MCF 10A (cell line): ENCODE results near the gene ZBTB47. TPM values are rescaled to one million over a fixed set of nuclear protein-coding genes. Genes with fewer than 3 reads are reported as not detected.

Experiments used
- BruUV-seq: library from RNA; stranded (reverse); fragments of 400-500 nt; replicated peaks from 2 replicates; lab custom pipeline; 2021; lab: Mats Ljungman, UMichigan
- CTCF ChIA-PET: fragments of 300-600 bp; sonication (Branson Sonifier 250); formaldehyde crosslinking; extraction: SDS; loops from one replicate; lab custom pipeline; 2021; ENCODE audit warnings: antibody characterized with exemption, inconsistent platforms; lab: Yijun Ruan, JAX
- POLR2A ChIA-PET: fragments of 300-600, 350-650 bp; sonication (Branson Sonifier 250); formaldehyde crosslinking; extraction: SDS; loops from one replicate; lab custom pipeline; 2020; ENCODE audit warnings: antibody characterized with exemption, inconsistent platforms; lab: Yijun Ruan, JAX
- DNase-seq: peaks from one replicate; pipeline ENCODE4 v3.0.0-alpha.2; 2018; ENCODE audit not compliant: unreplicated experiment
- H3K27ac Mint-ChIP-seq: one replicate; pipeline ENCODE4 v1.8.0; 2022; ENCODE audit warnings: mild to moderate bottlenecking, low read depth, mixed read lengths; ENCODE audit not compliant: unreplicated experiment
- H3K27me3 Mint-ChIP-seq: one replicate; pipeline ENCODE4 v1.8.0; 2022; ENCODE audit warnings: mixed read lengths; ENCODE audit not compliant: insufficient read depth, unreplicated experiment
- H3K36me3 Mint-ChIP-seq: one replicate; pipeline ENCODE4 v1.8.0; 2022; ENCODE audit warnings: mild to moderate bottlenecking, moderate library complexity, mixed read lengths; ENCODE audit not compliant: insufficient read depth, unreplicated experiment
- H3K4me1 Mint-ChIP-seq: one replicate; pipeline ENCODE4 v1.8.0; 2022; ENCODE audit warnings: mixed read lengths; ENCODE audit not compliant: insufficient read depth, unreplicated experiment
- H3K4me3 Mint-ChIP-seq: one replicate; pipeline ENCODE4 v1.8.0; 2022; ENCODE audit warnings: mild to moderate bottlenecking, moderate library complexity, mixed read lengths; ENCODE audit not compliant: unreplicated experiment
- H3K9me3 Mint-ChIP-seq: one replicate; pipeline ENCODE4 v1.8.0; 2022; ENCODE audit warnings: mixed read lengths; ENCODE audit not compliant: unreplicated experiment
- CTCF ChIP-seq: fragments of 200-600 bp; IDR thresholded peaks from one replicate; pipeline ENCODE4 v1.8.0; 2022; ENCODE audit warnings: antibody characterized with exemption, mild to moderate bottlenecking; ENCODE audit not compliant: unreplicated experiment
- intact Hi-C: fragments of 100-400 bp; cut with micrococcal nuclease; formaldehyde crosslinking; loops from 2 replicates; pipeline ENCODE4 v1.14.1; 2022
- total RNA-seq: library from RNA; stranded (reverse); gene quantifications from 2 replicates; pipeline ENCODE4 v1.2.3, GENCODE V29; 2022

ZBTB47 gene
- total RNA-seq, 1 experiment from 2014 or later: 10.9 TPM

- no TSS peak for BruUV-seq
- Mint-ChIP-seq H3K4me1 (no peaks in the 10 kb centered on the region), H3K4me3 (no peak overlapping the region)
Measured at GRCh38 chr3:42689421-42690014, 36.0 kb downstream of the ZBTB47 start.

GRCh38 chr3:42690191-42690590 is 36.7 kb downstream of the ZBTB47 start:
- Mint-ChIP-seq H3K9me3 (no peaks in the 10 kb centered on the region), H3K27me3 (peaks cover 21% of the 10 kb centered on the region), H3K4me1 (no peaks in the 10 kb centered on the region), H3K27ac (no peak overlapping the region), H3K4me3 (no peak overlapping the region), H3K36me3 (no peaks in the 10 kb centered on the region)
- intact Hi-C loops: no loop called here
- POLR2A ChIA-PET: interaction anchor here (0.7 kb wide), 1 partner anchor 42 kb away, joined by 3 read pairs; no protein-coding TSS in a partner anchor
- CTCF ChIA-PET: interaction anchor here (0.6 to 1.4 kb wide), 2 partner anchors 48 to 55 kb away, joined by 3 read pairs; no protein-coding TSS in a partner anchor
- no peak for TF ChIP-seq CTCF
- no TSS peak for BruUV-seq
- no peak for DNase-seq

More at GRCh38 chr3:42689421-42690014, 36.0 kb downstream of the ZBTB47 start:
- intact Hi-C loops: no loop called here
- no peak for DNase-seq
- Mint-ChIP-seq H3K27ac (no peak overlapping the region), H3K9me3 (no peaks in the 10 kb centered on the region), H3K36me3 (no peaks in the 10 kb centered on the region), H3K27me3 (peaks cover 21% of the 10 kb centered on the region)
- ChIA-PET CTCF (no interaction called here), POLR2A (interaction anchor here (0.7 kb wide), 1 partner anchor 41 kb away, joined by 3 read pairs; no protein-coding TSS in a partner anchor)
- no peak for TF ChIP-seq CTCF

- Mint-ChIP-seq H3K27ac (no peak overlapping the region), H3K4me3 (no peak overlapping the region), H3K4me1 (no peaks in the 10 kb centered on the region), H3K27me3 (peaks cover 21% of the 10 kb centered on the region), H3K9me3 (no peaks in the 10 kb centered on the region), H3K36me3 (no peaks in the 10 kb centered on the region)
- no peak for TF ChIP-seq CTCF
- ChIA-PET POLR2A (no interaction called here), CTCF (interaction anchor here (0.6 to 1.4 kb wide), 2 partner anchors 48 to 54 kb away, joined by 3 read pairs; no protein-coding TSS in a partner anchor)
- DNase-seq: no peak
- intact Hi-C loops: no loop called here
- no TSS peak for BruUV-seq
Measured at GRCh38 chr3:42690766-42691680, 37.5 kb downstream of the ZBTB47 start.
